LHCN-M2 (cell line): ENCODE data around the gene MRPS21. TPM values are rescaled to one million over a fixed set of nuclear protein-coding genes. Genes with fewer than 3 reads are reported as not detected.

Experiments used
- total RNA-seq: library from RNA; depleted of rRNA; stranded (reverse); fragments of >200 nt; gene quantifications from 2 replicates; pipeline ENCODE4 v1.2.3, GENCODE V29; 2014; rRNA removed

MRPS21 gene
- total RNA-seq, 1 experiment from 2014 or later, result 58.8 TPM

Other genes starting within 250 kb of the MRPS21 start
- 39.8 and 41.4 TPM in 2 replicates for gene VPS45, start 226.1 kb upstream of the MRPS21 start, total RNA-seq
- gene PLEKHO1, start 143.9 kb upstream of the MRPS21 start, total RNA-seq, result 107 and 111 TPM in 2 replicates
- gene ANP32E, start 57.7 kb upstream of the MRPS21 start, total RNA-seq, result 47.1 and 56.7 TPM in 2 replicates
- gene CA14, start 36.1 kb upstream of the MRPS21 start, total RNA-seq, result not detected in 2 replicates
- gene APH1A, start 24.8 kb upstream of the MRPS21 start, total RNA-seq, result 114 and 117 TPM in 2 replicates
- gene C1orf54, start 21.1 kb upstream of the MRPS21 start, total RNA-seq, result 2.9 and 4.2 TPM in 2 replicates
- gene CIART, start 11.3 kb upstream of the MRPS21 start, total RNA-seq, result 5.1 TPM in 2 replicates
- 34.7 and 41.8 TPM in 2 replicates for gene PRPF3, start 27.7 kb downstream of the MRPS21 start, total RNA-seq
- gene RPRD2, start 70.3 kb downstream of the MRPS21 start, total RNA-seq, result 10.8 and 13.4 TPM in 2 replicates
- 16.4 and 18.9 TPM in 2 replicates for gene TARS2, start 193.6 kb downstream of the MRPS21 start, total RNA-seq
- gene ECM1, start 214.2 kb downstream of the MRPS21 start, total RNA-seq, result 108 and 129 TPM in 2 replicates
- not detected in 2 replicates for gene FALEC, start 221.9 kb downstream of the MRPS21 start, total RNA-seq